ENCODE data around the gene LSG1. TPM values are rescaled to one million over a fixed set of nuclear protein-coding genes. Genes with fewer than 3 reads are reported as not detected.

Gene LSG1
- polyA plus RNA-seq, 1 donor from 2014 or later: 35.5 TPM

DNA sequence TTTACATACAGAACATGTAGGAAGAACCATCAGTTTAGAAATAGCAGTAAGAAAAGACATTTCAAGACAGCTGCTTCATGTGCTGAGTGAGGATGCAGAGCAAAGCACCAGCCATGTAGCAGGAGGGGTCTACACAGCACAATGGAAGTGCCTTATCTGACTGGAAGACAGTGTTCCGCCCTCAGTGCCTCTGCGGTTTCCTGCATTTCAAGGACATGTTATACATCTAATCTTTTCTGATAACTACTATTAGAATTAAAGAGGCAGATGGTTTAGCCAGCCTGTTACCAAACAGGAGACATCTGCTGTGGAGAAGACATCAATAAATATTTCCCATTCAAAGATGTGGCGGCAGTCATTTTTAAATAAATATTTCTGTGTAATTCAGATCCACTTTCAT, 10.6 kb downstream of the LSG1 start:
- no peaks in the 10 kb centered on the region for H3K9me2 ChIP-seq (ENCODE audit: insufficient read depth, low read length)
- no peak overlapping the region for H3K4me2 ChIP-seq (ENCODE audit: low read length)
- TF ChIP-seq SMC3 (conservative IDR thresholded peaks at IDR 0.05; ENCODE audit: poor library complexity): no peak
- TF ChIP-seq, protein P1, sequence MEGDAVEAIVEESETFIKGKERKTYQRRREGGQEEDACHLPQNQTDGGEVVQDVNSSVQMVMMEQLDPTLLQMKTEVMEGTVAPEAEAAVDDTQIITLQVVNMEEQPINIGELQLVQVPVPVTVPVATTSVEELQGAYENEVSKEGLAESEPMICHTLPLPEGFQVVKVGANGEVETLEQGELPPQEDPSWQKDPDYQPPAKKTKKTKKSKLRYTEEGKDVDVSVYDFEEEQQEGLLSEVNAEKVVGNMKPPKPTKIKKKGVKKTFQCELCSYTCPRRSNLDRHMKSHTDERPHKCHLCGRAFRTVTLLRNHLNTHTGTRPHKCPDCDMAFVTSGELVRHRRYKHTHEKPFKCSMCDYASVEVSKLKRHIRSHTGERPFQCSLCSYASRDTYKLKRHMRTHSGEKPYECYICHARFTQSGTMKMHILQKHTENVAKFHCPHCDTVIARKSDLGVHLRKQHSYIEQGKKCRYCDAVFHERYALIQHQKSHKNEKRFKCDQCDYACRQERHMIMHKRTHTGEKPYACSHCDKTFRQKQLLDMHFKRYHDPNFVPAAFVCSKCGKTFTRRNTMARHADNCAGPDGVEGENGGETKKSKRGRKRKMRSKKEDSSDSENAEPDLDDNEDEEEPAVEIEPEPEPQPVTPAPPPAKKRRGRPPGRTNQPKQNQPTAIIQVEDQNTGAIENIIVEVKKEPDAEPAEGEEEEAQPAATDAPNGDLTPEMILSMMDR (IDR thresholded peaks at IDR 0.05; ENCODE audit: poor library complexity, severe bottlenecking): no peak
- TF ChIP-seq MXI1 (conservative IDR thresholded peaks at IDR 0.05; ENCODE audit: poor library complexity, severe bottlenecking): no peak
- no peak for TF ChIP-seq RAD21 (conservative IDR thresholded peaks at IDR 0.05)
- TF ChIP-seq EZH2 (IDR thresholded peaks at IDR 0.05; ENCODE audit: borderline replicate concordance, insufficient read depth, low read length, poor library complexity, severe bottlenecking): no peak
- no peak for TF ChIP-seq EP300 (conservative IDR thresholded peaks at IDR 0.05; ENCODE audit: poor library complexity, severe bottlenecking)
- TF ChIP-seq POLR2AphosphoS5 (IDR thresholded peaks at IDR 0.05): no peak
- no peak for TF ChIP-seq TAF1 (IDR thresholded peaks at IDR 0.05; ENCODE audit: low read depth)
- TF ChIP-seq REST (IDR thresholded peaks at IDR 0.05; ENCODE audit: borderline replicate concordance): no peak
- no peak overlapping the region for H3K27ac ChIP-seq (ENCODE audit: low read length)
- H3K9me3 ChIP-seq (ENCODE audit: low read length): no peaks in the 10 kb centered on the region
- H3F3A ChIP-seq (ENCODE audit: insufficient read depth, low read length, poor library complexity, severe bottlenecking): no peaks in the 10 kb centered on the region
- peaks cover 4% of the 10 kb centered on the region for H3K36me3 ChIP-seq (ENCODE audit: insufficient read depth, low read length)
- no peak overlapping the region for H2AFZ ChIP-seq (ENCODE audit: low read depth, low read length)
- no peak overlapping the region for H3K9ac ChIP-seq (ENCODE audit: low read length)
- H3K27me3 ChIP-seq (ENCODE audit: insufficient read depth, low read depth, low read length): no peaks in the 10 kb centered on the region
- no peaks in the 10 kb centered on the region for H4K20me1 ChIP-seq (ENCODE audit: insufficient read depth)
- no peaks in the 10 kb centered on the region for H3K79me2 ChIP-seq (replicated peaks; ENCODE audit: insufficient read depth, low read length)
- no peak overlapping the region for H3K4me3 ChIP-seq (ENCODE audit: low read length)

DNA sequence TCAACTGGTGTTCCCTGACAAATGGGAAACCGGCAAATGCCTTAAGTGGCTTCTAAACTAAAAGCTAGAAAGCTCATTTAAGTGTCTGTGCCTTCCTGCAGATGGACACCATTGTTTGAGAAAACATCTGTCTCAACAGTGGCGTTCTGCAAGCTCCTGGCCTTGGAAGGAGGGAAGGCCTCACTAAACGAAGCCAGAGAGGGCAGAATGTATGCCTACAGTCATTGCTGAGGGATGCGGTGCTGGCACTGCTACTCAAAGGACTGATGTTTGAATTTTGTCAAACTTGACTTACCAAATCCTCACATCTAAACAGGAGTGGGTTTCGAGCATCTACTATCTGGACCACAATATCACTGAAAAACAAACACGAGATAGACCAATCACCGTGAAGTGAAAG, 12.2 kb downstream of the LSG1 start:
- Histone ChIP-seq H3K79me2 (replicated peaks; ENCODE audit: insufficient read depth, low read length) (no peaks in the 10 kb centered on the region), H3F3A (ENCODE audit: insufficient read depth, low read length, poor library complexity, severe bottlenecking) (no peaks in the 10 kb centered on the region), H3K27me3 (ENCODE audit: insufficient read depth, low read depth, low read length) (no peaks in the 10 kb centered on the region), H4K20me1 (ENCODE audit: insufficient read depth) (no peaks in the 10 kb centered on the region), H3K9ac (ENCODE audit: low read length) (no peak overlapping the region), H3K4me3 (ENCODE audit: low read length) (no peak overlapping the region), H3K27ac (ENCODE audit: low read length) (no peak overlapping the region), H3K9me2 (ENCODE audit: insufficient read depth, low read length) (no peaks in the 10 kb centered on the region), H2AFZ (ENCODE audit: low read depth, low read length) (no peak overlapping the region), H3K9me3 (ENCODE audit: low read length) (no peaks in the 10 kb centered on the region), H3K36me3 (ENCODE audit: insufficient read depth, low read length) (peaks cover 4% of the 10 kb centered on the region), H3K4me2 (ENCODE audit: low read length) (no peak overlapping the region)
- no peak for TF ChIP-seq EP300 (conservative IDR thresholded peaks at IDR 0.05; ENCODE audit: poor library complexity, severe bottlenecking)
- no peak for TF ChIP-seq RAD21 (conservative IDR thresholded peaks at IDR 0.05)
- TF ChIP-seq, protein P1 (IDR thresholded peaks at IDR 0.05; ENCODE audit: poor library complexity, severe bottlenecking): no peak
- TF ChIP-seq MXI1 (conservative IDR thresholded peaks at IDR 0.05; ENCODE audit: poor library complexity, severe bottlenecking): no peak
- TF ChIP-seq REST (IDR thresholded peaks at IDR 0.05; ENCODE audit: borderline replicate concordance): no peak
- no peak for TF ChIP-seq TAF1 (IDR thresholded peaks at IDR 0.05; ENCODE audit: low read depth)
- TF ChIP-seq SMC3 (conservative IDR thresholded peaks at IDR 0.05; ENCODE audit: poor library complexity): no peak
